ENCODE results near the gene EPB41L2.
A peak's percentile ranks its signal among the peaks of the same experiment; 100 is the strongest.
"Not testable (repeated sequence)": the region's sequence is repeated elsewhere in the genome, so short reads cannot be mapped to it uniquely, and the experiment has no call there.

Gene EPB41L2

GRCh38 chr6:130922922-130923321, 140.1 kb downstream of the EPB41L2 start:
- Mint-ChIP-seq H3K27ac (no peak overlapping the region), H3K4me3 (no peak overlapping the region)
- no peak for DNase-seq (ENCODE audit: low spot score)

GRCh38 chr6:130920969-130921368, 142.1 kb downstream of the EPB41L2 start:
- Mint-ChIP-seq H3K4me3 (no peak overlapping the region), H3K4me1 (ENCODE audit: low read depth) (no peaks in the 10 kb centered on the region), H3K27ac (no peak overlapping the region), H3K9me3 (no peaks in the 10 kb centered on the region), H3K36me3 (ENCODE audit: low read depth) (no peaks in the 10 kb centered on the region), H3K27me3 (ENCODE audit: low read depth) (peaks cover 9% of the 10 kb centered on the region)
- DNase-seq (ENCODE audit: low spot score) = no peak

More at GRCh38 chr6:130922922-130923321, 140.1 kb downstream of the EPB41L2 start:
- no peaks in the 10 kb centered on the region for H3K9me3 Mint-ChIP-seq
- H3K4me1 Mint-ChIP-seq (ENCODE audit: low read depth) = no peaks in the 10 kb centered on the region
- no peaks in the 10 kb centered on the region for H3K36me3 Mint-ChIP-seq (ENCODE audit: low read depth)
- no peaks in the 10 kb centered on the region for H3K27me3 Mint-ChIP-seq (ENCODE audit: low read depth)

GRCh38 chr6:130918171-130918570, 144.9 kb downstream of the EPB41L2 start:
- no peak for DNase-seq (ENCODE audit: low spot score)
- peaks cover 2% of the 10 kb centered on the region for H3K4me1 Mint-ChIP-seq (ENCODE audit: low read depth)
- no peak overlapping the region for H3K4me3 Mint-ChIP-seq
- peaks cover 14% of the 10 kb centered on the region for H3K27me3 Mint-ChIP-seq (ENCODE audit: low read depth)
- H3K36me3 Mint-ChIP-seq (ENCODE audit: low read depth) = no peaks in the 10 kb centered on the region
- no peaks in the 10 kb centered on the region for H3K9me3 Mint-ChIP-seq
- no peak overlapping the region for H3K27ac Mint-ChIP-seq

GRCh38 chr6:130915606-130916005, 147.4 kb downstream of the EPB41L2 start:
- H3K36me3 Mint-ChIP-seq (ENCODE audit: low read depth); H3K4me3 Mint-ChIP-seq; H3K4me1 Mint-ChIP-seq (ENCODE audit: low read depth); H3K9me3 Mint-ChIP-seq; H3K27ac Mint-ChIP-seq; DNase-seq (ENCODE audit: low spot score): not testable (repeated sequence)
- H3K27me3 Mint-ChIP-seq (ENCODE audit: low read depth) = peaks cover 17% of the 10 kb centered on the region

GRCh38 chr6:130913120-130913519, 149.9 kb downstream of the EPB41L2 start:
- no peak overlapping the region for H3K4me3 Mint-ChIP-seq
- no peaks in the 10 kb centered on the region for H3K36me3 Mint-ChIP-seq (ENCODE audit: low read depth)

GRCh38 chr6:130912434-130912833, 150.6 kb downstream of the EPB41L2 start:
- H3K4me3 Mint-ChIP-seq = no peak overlapping the region
- peaks cover 18% of the 10 kb centered on the region for H3K27me3 Mint-ChIP-seq (ENCODE audit: low read depth)
- no peak overlapping the region for H3K27ac Mint-ChIP-seq
- H3K4me1 Mint-ChIP-seq (ENCODE audit: low read depth) = peaks cover 7% of the 10 kb centered on the region
- no peaks in the 10 kb centered on the region for H3K36me3 Mint-ChIP-seq (ENCODE audit: low read depth)
- DNase-seq (ENCODE audit: low spot score) = no peak
- peaks cover 8% of the 10 kb centered on the region for H3K9me3 Mint-ChIP-seq

More at GRCh38 chr6:130913120-130913519, 149.9 kb downstream of the EPB41L2 start:
- peaks cover 22% of the 10 kb centered on the region for H3K27me3 Mint-ChIP-seq (ENCODE audit: low read depth)
- peak; percentile 40 for DNase-seq (ENCODE audit: low spot score)
- H3K4me1 Mint-ChIP-seq (ENCODE audit: low read depth) = peaks cover 7% of the 10 kb centered on the region
- peaks cover 8% of the 10 kb centered on the region for H3K9me3 Mint-ChIP-seq
- H3K27ac Mint-ChIP-seq = no peak overlapping the region

- Mint-ChIP-seq H3K4me3 (no peak overlapping the region), H3K4me1 (ENCODE audit: low read depth) (peaks cover 7% of the 10 kb centered on the region), H3K27me3 (ENCODE audit: low read depth) (peaks cover 10% of the 10 kb centered on the region), H3K36me3 (ENCODE audit: low read depth) (no peaks in the 10 kb centered on the region), H3K27ac (no peak overlapping the region), H3K9me3 (peaks cover 8% of the 10 kb centered on the region)
- DNase-seq (ENCODE audit: low spot score) = no peak
Observed at GRCh38 chr6:130908958-130909357, 154.1 kb downstream of the EPB41L2 start.

- Mint-ChIP-seq H3K27ac (no peak overlapping the region), H3K27me3 (ENCODE audit: low read depth) (peaks cover 8% of the 10 kb centered on the region), H3K9me3 (peaks cover 8% of the 10 kb centered on the region), H3K36me3 (ENCODE audit: low read depth) (no peaks in the 10 kb centered on the region), H3K4me1 (ENCODE audit: low read depth) (peaks cover 6% of the 10 kb centered on the region), H3K4me3 (no peak overlapping the region)
- no peak for DNase-seq (ENCODE audit: low spot score)
Observed at GRCh38 chr6:130908188-130908587, 154.9 kb downstream of the EPB41L2 start.

- no peak for DNase-seq (ENCODE audit: low spot score)
- Mint-ChIP-seq H3K27ac (no peak overlapping the region), H3K4me1 (ENCODE audit: low read depth) (peaks cover 2% of the 10 kb centered on the region), H3K36me3 (ENCODE audit: low read depth) (no peaks in the 10 kb centered on the region), H3K4me3 (no peak overlapping the region), H3K27me3 (ENCODE audit: low read depth) (peaks cover 8% of the 10 kb centered on the region), H3K9me3 (peaks cover 8% of the 10 kb centered on the region)
Observed at GRCh38 chr6:130907687-130908086, 155.4 kb downstream of the EPB41L2 start.

GRCh38 chr6:130906736-130907381, 156.2 kb downstream of the EPB41L2 start:
- Mint-ChIP-seq H3K27ac (no peak overlapping the region), H3K4me3 (no peak overlapping the region), H3K36me3 (ENCODE audit: low read depth) (no peaks in the 10 kb centered on the region), H3K4me1 (ENCODE audit: low read depth) (no peaks in the 10 kb centered on the region), H3K9me3 (peaks cover 8% of the 10 kb centered on the region), H3K27me3 (ENCODE audit: low read depth) (peaks cover 8% of the 10 kb centered on the region)
- no peak for DNase-seq (ENCODE audit: low spot score)

GRCh38 chr6:130903602-130904001, 159.4 kb downstream of the EPB41L2 start:
- Mint-ChIP-seq H3K36me3 (ENCODE audit: low read depth) (no peaks in the 10 kb centered on the region), H3K4me3 (no peak overlapping the region), H3K27ac (no peak overlapping the region), H3K4me1 (ENCODE audit: low read depth) (no peaks in the 10 kb centered on the region), H3K9me3 (no peaks in the 10 kb centered on the region), H3K27me3 (ENCODE audit: low read depth) (no peaks in the 10 kb centered on the region)
- DNase-seq (ENCODE audit: low spot score) = no peak

GRCh38 chr6:130903007-130903406, 160.0 kb downstream of the EPB41L2 start:
- Mint-ChIP-seq H3K27ac (no peak overlapping the region), H3K4me1 (ENCODE audit: low read depth) (no peaks in the 10 kb centered on the region), H3K9me3 (no peaks in the 10 kb centered on the region), H3K27me3 (ENCODE audit: low read depth) (no peaks in the 10 kb centered on the region), H3K36me3 (ENCODE audit: low read depth) (no peaks in the 10 kb centered on the region), H3K4me3 (no peak overlapping the region)
- no peak for DNase-seq (ENCODE audit: low spot score)

GRCh38 chr6:130900913-130901312, 162.1 kb downstream of the EPB41L2 start:
- H3K27me3 Mint-ChIP-seq (ENCODE audit: low read depth) = no peaks in the 10 kb centered on the region

GRCh38 chr6:130896249-130896648, 166.8 kb downstream of the EPB41L2 start:
- Mint-ChIP-seq H3K4me3 (no peak overlapping the region), H3K9me3 (no peaks in the 10 kb centered on the region), H3K4me1 (ENCODE audit: low read depth) (no peaks in the 10 kb centered on the region), H3K36me3 (ENCODE audit: low read depth) (no peaks in the 10 kb centered on the region), H3K27me3 (ENCODE audit: low read depth) (no peaks in the 10 kb centered on the region), H3K27ac (no peak overlapping the region)
- DNase-seq (ENCODE audit: low spot score) = no peak

More at GRCh38 chr6:130900913-130901312, 162.1 kb downstream of the EPB41L2 start:
- Mint-ChIP-seq H3K9me3 (no peaks in the 10 kb centered on the region), H3K4me1 (ENCODE audit: low read depth) (no peaks in the 10 kb centered on the region), H3K36me3 (ENCODE audit: low read depth) (no peaks in the 10 kb centered on the region), H3K27ac (no peak overlapping the region), H3K4me3 (no peak overlapping the region)
- no peak for DNase-seq (ENCODE audit: low spot score)

GRCh38 chr6:130895516-130895915, 167.5 kb downstream of the EPB41L2 start:
- no peak overlapping the region for H3K27ac Mint-ChIP-seq
- no peak for DNase-seq (ENCODE audit: low spot score)
- no peaks in the 10 kb centered on the region for H3K9me3 Mint-ChIP-seq
- H3K4me1 Mint-ChIP-seq (ENCODE audit: low read depth) = no peaks in the 10 kb centered on the region
- no peaks in the 10 kb centered on the region for H3K36me3 Mint-ChIP-seq (ENCODE audit: low read depth)
- H3K27me3 Mint-ChIP-seq (ENCODE audit: low read depth) = no peaks in the 10 kb centered on the region
- H3K4me3 Mint-ChIP-seq = no peak overlapping the region

All from T-helper 2 cell treated with Interferon-gamma antibody and Interleukin-4, amounts not matched to agents 5 μg/mL and 100 μg/mL, for 36 hours (primary cell).